RWPE2 (cell line): Measurements from ENCODE around the gene NUDT3.
A peak's percentile ranks its signal among the peaks of the same experiment; 100 is the strongest.

ENCODE experiments used
- ATAC-seq: fragments of 200-7000 bp; cut with Tn5 transposase; 3 replicates; pipeline ENCODE4 v1.9.1; 2021; ENCODE audit warnings: low read depth
- DNase-seq: peaks from one replicate; pipeline ENCODE4 v3.0.0-alpha.2; 2020; ENCODE audit warnings: low spot score
- H3K27ac ChIP-seq: fragments of 450-650 bp; 2 replicates; pipeline ENCODE4 v1.5.1; 2017; ENCODE audit warnings: mild to moderate bottlenecking; ENCODE audit not compliant: poor library complexity, severe bottlenecking
- H3K27me3 ChIP-seq: fragments of 250-450 bp; sonication (Bioruptor Pico); 2 replicates; pipeline ENCODE4 v1.5.1; 2021; ENCODE audit warnings: mild to moderate bottlenecking, moderate library complexity; ENCODE audit not compliant: insufficient read depth, poor library complexity, severe bottlenecking
- H3K36me3 ChIP-seq: fragments of 250-450 bp; sonication (Bioruptor Pico); 2 replicates; pipeline ENCODE4 v1.5.1; 2020; ENCODE audit warnings: low read depth, mild to moderate bottlenecking, moderate library complexity
- H3K4me1 ChIP-seq: fragments of 250-450 bp; sonication (Bioruptor Pico); 2 replicates; pipeline ENCODE4 v1.5.1; 2021; ENCODE audit warnings: mild to moderate bottlenecking, moderate library complexity; ENCODE audit not compliant: insufficient read depth, poor library complexity, severe bottlenecking
- H3K4me3 ChIP-seq: fragments of 250-450 bp; sonication (Bioruptor Pico); 2 replicates; pipeline ENCODE4 v1.5.1; 2021; ENCODE audit warnings: mild to moderate bottlenecking, moderate library complexity; ENCODE audit not compliant: severe bottlenecking
- H3K9me3 ChIP-seq: fragments of 250-450 bp; sonication (Bioruptor Pico); 2 replicates; pipeline ENCODE4 v1.5.1; 2021; ENCODE audit warnings: mild to moderate bottlenecking, moderate library complexity; ENCODE audit not compliant: severe bottlenecking
- TF ChIP-seq, protein P1 (sequence below): fragments of 450-650 bp; IDR thresholded peaks from one replicate; pipeline ENCODE4 v1.5.1; 2017; ENCODE audit warnings: mild to moderate bottlenecking, moderate library complexity; ENCODE audit not compliant: poor library complexity, severe bottlenecking

NUDT3 gene

GRCh38 chr6:34392497-34393190, at the start of gene NUDT3:
Gene NUDT3 (minus strand): TSS chr6:34392669. CDS start chr6:34392362, 307 bp downstream.
- TF ChIP-seq, protein P1, sequence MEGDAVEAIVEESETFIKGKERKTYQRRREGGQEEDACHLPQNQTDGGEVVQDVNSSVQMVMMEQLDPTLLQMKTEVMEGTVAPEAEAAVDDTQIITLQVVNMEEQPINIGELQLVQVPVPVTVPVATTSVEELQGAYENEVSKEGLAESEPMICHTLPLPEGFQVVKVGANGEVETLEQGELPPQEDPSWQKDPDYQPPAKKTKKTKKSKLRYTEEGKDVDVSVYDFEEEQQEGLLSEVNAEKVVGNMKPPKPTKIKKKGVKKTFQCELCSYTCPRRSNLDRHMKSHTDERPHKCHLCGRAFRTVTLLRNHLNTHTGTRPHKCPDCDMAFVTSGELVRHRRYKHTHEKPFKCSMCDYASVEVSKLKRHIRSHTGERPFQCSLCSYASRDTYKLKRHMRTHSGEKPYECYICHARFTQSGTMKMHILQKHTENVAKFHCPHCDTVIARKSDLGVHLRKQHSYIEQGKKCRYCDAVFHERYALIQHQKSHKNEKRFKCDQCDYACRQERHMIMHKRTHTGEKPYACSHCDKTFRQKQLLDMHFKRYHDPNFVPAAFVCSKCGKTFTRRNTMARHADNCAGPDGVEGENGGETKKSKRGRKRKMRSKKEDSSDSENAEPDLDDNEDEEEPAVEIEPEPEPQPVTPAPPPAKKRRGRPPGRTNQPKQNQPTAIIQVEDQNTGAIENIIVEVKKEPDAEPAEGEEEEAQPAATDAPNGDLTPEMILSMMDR: peak; percentile 82
- ATAC-seq (peak; percentile 89), DNase-seq (peak; percentile 88)
- H3K9me3 ChIP-seq: no peaks in the 10 kb centered on the region
- peaks cover 5% of the 10 kb centered on the region for H3K4me1 ChIP-seq
- H3K36me3 ChIP-seq: peaks cover 2% of the 10 kb centered on the region; the same call in 1 of the 2 replicates
- peak within 1 kb of the TSS; percentile 95 for H3K4me3 ChIP-seq
- no peaks in the 10 kb centered on the region for H3K27me3 ChIP-seq
- peak within 1 kb of the TSS; percentile 84 for H3K27ac ChIP-seq

DNA sequence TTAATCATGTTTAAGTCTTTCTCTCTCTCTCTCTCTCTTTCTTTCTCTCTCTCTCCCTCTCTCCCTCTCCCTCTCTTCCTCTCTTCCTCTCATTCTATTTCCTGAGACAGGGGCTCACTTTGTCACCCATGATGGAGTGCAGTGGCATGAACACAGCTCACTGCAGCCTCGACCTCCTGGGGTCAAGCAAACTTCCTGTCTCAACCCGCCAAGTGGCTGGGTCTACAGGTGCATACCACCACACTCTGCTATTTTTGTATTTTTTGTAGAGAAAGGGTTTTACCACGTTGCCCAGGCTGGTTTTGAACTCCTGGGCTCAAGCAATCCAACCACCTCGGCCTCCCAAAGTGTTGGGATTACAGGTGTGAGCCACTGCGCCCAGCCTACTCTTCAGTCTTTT, 49.1 kb upstream of the NUDT3 start:
- Histone ChIP-seq H3K4me3 (no peak overlapping the region), H3K27ac (no peak overlapping the region), H3K9me3 (no peaks in the 10 kb centered on the region), H3K27me3 (no peaks in the 10 kb centered on the region), H3K4me1 (no peaks in the 10 kb centered on the region), H3K36me3 (no peaks in the 10 kb centered on the region)
- DNase-seq (no peak), ATAC-seq (no peak)
- TF ChIP-seq, protein P1: no peak

GRCh38 chr6:34439442-34439841, 47.0 kb upstream of the NUDT3 start:
- Histone ChIP-seq H3K4me1 (no peaks in the 10 kb centered on the region), H3K27me3 (no peaks in the 10 kb centered on the region), H3K27ac (no peak overlapping the region), H3K36me3 (no peaks in the 10 kb centered on the region), H3K9me3 (no peaks in the 10 kb centered on the region), H3K4me3 (no peak overlapping the region)
- DNase-seq (no peak), ATAC-seq (no peak)
- TF ChIP-seq, protein P1: no peak

DNA sequence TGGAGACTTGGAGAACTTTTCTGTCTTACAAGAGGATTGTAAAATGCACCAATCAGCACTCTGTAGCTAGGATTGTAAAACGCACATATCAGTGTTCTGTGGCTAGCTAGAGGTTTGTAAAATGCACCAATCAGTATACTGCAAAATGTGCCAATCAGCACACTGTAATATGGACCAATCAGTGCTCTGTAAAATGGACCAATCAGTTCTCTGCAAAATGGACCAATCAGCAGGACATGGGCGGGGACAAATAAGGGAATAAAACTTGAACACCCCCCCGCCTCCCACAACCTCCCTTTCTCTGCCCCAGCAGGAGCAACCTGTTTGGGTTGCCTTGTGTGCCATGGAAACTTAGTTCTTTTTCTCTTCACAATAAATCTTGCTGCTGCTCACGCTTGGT, 46.2 kb upstream of the NUDT3 start:
- ATAC-seq (no peak), DNase-seq (no peak)
- no peak overlapping the region for H3K4me3 ChIP-seq
- no peaks in the 10 kb centered on the region for H3K4me1 ChIP-seq
- H3K9me3 ChIP-seq: no peaks in the 10 kb centered on the region
- H3K27ac ChIP-seq: no peak overlapping the region
- TF ChIP-seq, protein P1: no peak
- H3K27me3 ChIP-seq: no peaks in the 10 kb centered on the region
- no peaks in the 10 kb centered on the region for H3K36me3 ChIP-seq

GRCh38 chr6:34437644-34437970, 45.1 kb upstream of the NUDT3 start:
- Histone ChIP-seq H3K36me3 (no peaks in the 10 kb centered on the region), H3K27me3 (no peaks in the 10 kb centered on the region), H3K9me3 (no peaks in the 10 kb centered on the region), H3K4me3 (no peak overlapping the region), H3K27ac (no peak overlapping the region), H3K4me1 (no peaks in the 10 kb centered on the region)
- ATAC-seq: no peak
- DNase-seq: no peak
- TF ChIP-seq, protein P1: no peak
